GM06990 (cell line): ENCODE results near the gene TSACC.

ENCODE experiments used
- DNase-seq: peaks from one replicate; pipeline ENCODE4 v3.0.0-alpha.2; 2011; ENCODE audit not compliant: insufficient read length; ENCODE audit errors: extremely low read depth
- H3K27me3 ChIP-seq: replicated peaks from 2 replicates; pipeline ENCODE4 v1.6.0; 2011; ENCODE audit warnings: low read length; ENCODE audit not compliant: control insufficient read depth, insufficient read depth
- H3K36me3 ChIP-seq: 2 replicates; pipeline ENCODE4 v1.5.1; 2011; ENCODE audit warnings: low read length; ENCODE audit not compliant: control insufficient read depth, insufficient read depth
- H3K4me3 ChIP-seq: replicated peaks from 2 replicates; pipeline ENCODE4 v1.5.1; 2011; ENCODE audit warnings: low read depth, mild to moderate bottlenecking, control low read depth, low read length
- TF ChIP-seq, protein P1 (sequence below): IDR thresholded peaks from 2 replicates; pipeline ENCODE4 v1.5.1; 2011; ENCODE audit warnings: low read length, control low read depth, mild to moderate bottlenecking, inconsistent platforms; ENCODE audit not compliant: insufficient read depth, poor library complexity, severe bottlenecking

TSACC gene

DNA sequence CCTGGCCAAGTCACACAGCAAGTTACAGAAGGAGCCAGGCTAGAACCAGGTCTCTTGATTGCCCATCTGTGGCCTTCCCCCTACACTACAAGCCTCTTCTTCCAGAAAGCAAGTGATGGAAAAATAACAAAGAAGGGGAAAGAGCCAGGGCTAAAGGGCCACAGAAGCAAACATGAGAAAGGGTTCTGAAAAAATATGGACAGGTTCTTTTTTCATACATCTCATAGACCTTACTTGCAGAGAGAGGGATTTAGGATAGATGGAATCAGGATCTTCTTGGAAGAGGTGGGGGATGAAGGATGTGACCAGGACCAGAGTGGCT lies 33.9 kb downstream of the TSACC start:
- Histone ChIP-seq H3K4me3 (no peak overlapping the region), H3K27me3 (no peaks in the 10 kb centered on the region; the same call in none of the 2 replicates), H3K36me3 (no peaks in the 10 kb centered on the region)
- TF ChIP-seq, protein P1, sequence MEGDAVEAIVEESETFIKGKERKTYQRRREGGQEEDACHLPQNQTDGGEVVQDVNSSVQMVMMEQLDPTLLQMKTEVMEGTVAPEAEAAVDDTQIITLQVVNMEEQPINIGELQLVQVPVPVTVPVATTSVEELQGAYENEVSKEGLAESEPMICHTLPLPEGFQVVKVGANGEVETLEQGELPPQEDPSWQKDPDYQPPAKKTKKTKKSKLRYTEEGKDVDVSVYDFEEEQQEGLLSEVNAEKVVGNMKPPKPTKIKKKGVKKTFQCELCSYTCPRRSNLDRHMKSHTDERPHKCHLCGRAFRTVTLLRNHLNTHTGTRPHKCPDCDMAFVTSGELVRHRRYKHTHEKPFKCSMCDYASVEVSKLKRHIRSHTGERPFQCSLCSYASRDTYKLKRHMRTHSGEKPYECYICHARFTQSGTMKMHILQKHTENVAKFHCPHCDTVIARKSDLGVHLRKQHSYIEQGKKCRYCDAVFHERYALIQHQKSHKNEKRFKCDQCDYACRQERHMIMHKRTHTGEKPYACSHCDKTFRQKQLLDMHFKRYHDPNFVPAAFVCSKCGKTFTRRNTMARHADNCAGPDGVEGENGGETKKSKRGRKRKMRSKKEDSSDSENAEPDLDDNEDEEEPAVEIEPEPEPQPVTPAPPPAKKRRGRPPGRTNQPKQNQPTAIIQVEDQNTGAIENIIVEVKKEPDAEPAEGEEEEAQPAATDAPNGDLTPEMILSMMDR = no peak
- no peak for DNase-seq

DNA sequence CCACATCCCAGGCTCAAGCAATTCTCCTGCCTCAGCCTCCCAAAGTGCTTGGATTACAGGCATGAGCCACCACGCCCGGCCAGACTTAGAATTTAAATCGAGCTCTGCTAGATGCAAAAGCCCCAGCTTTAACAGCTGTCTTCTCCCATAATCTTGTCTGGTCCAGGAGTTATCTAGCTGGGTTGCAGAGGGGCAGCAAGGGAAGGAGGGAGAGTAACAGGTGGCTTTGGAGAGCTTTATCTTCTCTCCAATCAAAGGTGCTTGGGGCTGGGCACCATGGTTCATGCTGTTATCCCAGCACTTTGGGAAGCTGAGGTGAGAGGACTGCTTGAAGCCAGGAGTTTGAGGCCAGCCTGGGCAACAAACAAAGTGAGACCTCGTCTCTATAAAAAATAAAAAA lies 34.5 kb downstream of the TSACC start:
- H3K27me3 ChIP-seq = no peaks in the 10 kb centered on the region; the same call in none of the 2 replicates
- no peak overlapping the region for H3K4me3 ChIP-seq
- no peak for DNase-seq
- TF ChIP-seq, protein P1 = no peak
- no peaks in the 10 kb centered on the region for H3K36me3 ChIP-seq

DNA sequence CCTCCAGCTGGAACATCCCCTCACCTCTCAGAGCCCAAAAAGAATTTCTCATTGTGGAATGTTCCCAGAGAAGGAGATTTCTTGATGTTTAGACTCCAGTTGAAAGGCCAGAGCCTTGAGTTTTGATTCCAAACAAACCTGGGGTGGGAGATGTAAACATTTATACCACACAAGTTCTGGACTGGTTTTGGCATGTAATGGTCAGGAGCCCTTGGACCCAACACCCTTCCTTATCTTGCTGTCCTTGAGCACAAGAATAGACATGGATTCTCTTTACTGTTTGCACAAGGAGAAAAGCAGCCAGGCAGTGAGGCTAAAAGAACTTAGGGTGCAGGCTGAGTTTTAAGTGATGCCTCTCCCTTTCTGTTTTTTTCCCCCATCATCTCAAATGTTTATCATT lies 35.2 kb downstream of the TSACC start:
- Histone ChIP-seq H3K27me3 (no peaks in the 10 kb centered on the region; the same call in 1 of the 2 replicates), H3K36me3 (no peaks in the 10 kb centered on the region), H3K4me3 (no peak overlapping the region)
- TF ChIP-seq, protein P1 = no peak
- no peak for DNase-seq

DNA sequence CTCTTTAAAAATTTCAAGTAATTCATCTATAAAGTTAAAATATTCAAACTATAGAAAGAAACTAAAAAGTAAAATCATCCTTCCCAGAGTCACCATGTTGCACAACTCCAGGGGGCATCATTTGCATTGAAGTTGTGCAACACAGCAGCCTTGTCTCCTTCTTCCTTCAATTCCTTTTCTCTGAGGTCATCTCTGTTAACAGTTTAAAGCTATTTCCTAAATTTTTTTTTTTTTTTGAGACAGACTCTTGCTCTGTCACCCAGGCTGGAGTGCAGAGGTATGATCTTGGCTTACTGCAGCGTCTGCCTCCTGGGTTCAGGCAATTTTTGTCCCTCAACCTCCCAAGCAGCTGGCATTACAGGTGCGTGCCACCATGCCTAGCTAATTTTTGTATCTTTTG lies 37.8 kb downstream of the TSACC start:
- DNase-seq = no peak
- TF ChIP-seq, protein P1 = no peak

DNA sequence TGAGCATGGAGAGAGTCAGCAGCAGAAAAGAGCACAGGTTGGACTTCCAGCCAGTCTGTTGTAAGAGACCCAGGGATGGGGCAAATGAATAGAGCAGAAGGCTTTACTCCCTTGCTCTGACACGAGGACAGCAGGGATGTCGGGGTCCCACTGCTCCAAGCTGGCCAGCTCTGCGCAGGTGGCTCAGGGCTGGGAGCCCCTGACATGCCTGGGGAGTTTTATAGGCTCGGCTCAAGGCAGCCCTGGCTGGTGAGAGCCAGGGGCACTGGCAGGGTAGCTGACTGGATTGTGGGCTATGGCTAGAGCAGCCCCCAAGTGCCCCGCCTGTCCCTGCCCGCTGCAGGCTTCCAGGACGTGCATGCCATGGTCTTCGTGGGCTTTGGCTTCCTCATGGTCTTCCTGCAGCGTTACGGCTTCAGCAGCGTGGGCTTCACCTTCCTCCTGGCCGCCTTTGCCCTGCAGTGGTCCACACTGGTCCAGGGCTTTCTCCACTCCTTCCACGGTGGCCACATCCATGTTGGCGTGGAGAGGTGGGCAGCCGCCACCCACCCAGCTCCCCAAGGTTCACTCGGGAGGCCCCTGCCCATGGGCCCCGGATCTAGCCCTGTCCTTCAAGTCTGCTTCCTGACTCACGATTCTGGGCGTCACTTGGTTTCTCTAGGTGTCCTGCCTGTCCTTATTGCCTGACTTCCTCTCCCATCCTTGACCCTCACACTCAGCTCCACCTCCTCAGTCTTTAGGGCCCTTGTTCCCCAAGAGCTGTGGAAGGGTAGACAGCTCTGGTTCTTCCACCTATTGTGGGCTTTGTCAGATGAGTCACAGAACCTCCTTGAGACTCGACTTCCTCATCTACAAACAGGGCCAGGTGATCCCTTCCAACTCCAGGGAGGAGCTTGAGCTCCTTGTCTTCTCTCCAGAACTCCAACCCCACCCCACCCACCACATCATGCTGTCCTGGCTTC lies 38.9 kb downstream of the TSACC start:
- no peaks in the 10 kb centered on the region for H3K27me3 ChIP-seq

More for the DNA sequence above, 37.8 kb downstream of the TSACC start:
- H3K36me3 ChIP-seq = no peaks in the 10 kb centered on the region
- H3K4me3 ChIP-seq = no peak overlapping the region
- H3K27me3 ChIP-seq = no peaks in the 10 kb centered on the region; the same call in 1 of the 2 replicates

More for the DNA sequence above, 38.9 kb downstream of the TSACC start:
- Histone ChIP-seq H3K4me3 (no peak overlapping the region), H3K36me3 (no peaks in the 10 kb centered on the region)
- no peak for DNase-seq
- TF ChIP-seq, protein P1 = no peak
